8988T (cell line): ENCODE data around the gene CPSF6.
"Not testable (repeated sequence)": the region's sequence is repeated elsewhere in the genome, so short reads cannot be mapped to it uniquely, and the experiment has no call there.

Experiments used
- DNase-seq: peaks from one replicate; pipeline ENCODE4 v3.0.0; 2011

Gene CPSF6, protein sequence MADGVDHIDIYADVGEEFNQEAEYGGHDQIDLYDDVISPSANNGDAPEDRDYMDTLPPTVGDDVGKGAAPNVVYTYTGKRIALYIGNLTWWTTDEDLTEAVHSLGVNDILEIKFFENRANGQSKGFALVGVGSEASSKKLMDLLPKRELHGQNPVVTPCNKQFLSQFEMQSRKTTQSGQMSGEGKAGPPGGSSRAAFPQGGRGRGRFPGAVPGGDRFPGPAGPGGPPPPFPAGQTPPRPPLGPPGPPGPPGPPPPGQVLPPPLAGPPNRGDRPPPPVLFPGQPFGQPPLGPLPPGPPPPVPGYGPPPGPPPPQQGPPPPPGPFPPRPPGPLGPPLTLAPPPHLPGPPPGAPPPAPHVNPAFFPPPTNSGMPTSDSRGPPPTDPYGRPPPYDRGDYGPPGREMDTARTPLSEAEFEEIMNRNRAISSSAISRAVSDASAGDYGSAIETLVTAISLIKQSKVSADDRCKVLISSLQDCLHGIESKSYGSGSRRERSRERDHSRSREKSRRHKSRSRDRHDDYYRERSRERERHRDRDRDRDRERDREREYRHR

GRCh38 chr12:69239352-69239921 is at the start of gene CPSF6:
TSS of gene CPSF6 (plus strand) at chr12:69239569. CDS start at chr12:69239647, 78 bp downstream.
- peak; percentile 76 for DNase-seq

- no peak for DNase-seq
These were observed 42.8 kb upstream of the CPSF6 start for GRCh38 chr12:69196302-69197288.

DNA sequence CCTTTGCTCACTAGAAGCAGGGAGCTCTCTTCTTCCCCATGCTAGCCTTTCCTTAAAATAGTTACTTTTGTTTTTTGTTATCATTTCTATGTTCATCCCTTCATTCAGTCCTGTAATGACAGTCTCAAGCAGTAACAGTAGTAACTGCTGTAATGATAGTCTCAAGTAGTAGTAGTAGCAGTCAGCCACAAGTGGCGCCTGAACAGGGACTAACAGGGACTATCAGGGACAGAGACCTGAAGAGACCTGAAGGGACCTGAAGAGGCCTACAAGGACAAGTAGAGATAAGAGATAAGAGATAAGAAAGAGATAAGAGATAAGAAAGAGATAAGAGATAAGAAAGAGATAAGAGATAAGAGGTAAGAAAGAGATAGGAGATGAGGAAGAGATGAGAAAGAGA is 39.4 kb upstream of the CPSF6 start:
- DNase-seq: not testable (repeated sequence)

- DNase-seq: no peak
These were observed 35.2 kb upstream of the CPSF6 start for GRCh38 chr12:69204191-69204590.

- DNase-seq: no peak
These were observed 28.7 kb upstream of the CPSF6 start for GRCh38 chr12:69210661-69211060.

DNA sequence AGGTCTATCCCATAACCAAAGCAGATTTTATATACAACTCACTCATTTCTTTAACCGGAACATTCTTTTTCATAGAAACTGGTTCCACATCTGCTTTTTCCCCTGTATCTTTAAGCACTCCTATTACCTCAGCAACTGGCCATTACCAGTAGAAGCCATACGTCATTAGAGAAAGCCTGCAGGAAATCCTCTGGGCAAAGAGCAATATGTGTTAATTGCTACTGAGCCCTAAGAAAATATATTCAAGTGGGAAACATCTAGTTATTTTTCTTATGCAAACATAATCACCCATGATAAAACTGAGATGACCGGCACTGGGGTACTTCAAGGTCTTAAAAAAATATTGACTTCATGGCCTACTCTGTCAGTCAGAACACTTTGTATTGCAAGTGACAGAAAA is 28.2 kb upstream of the CPSF6 start:
- no peak for DNase-seq

DNA sequence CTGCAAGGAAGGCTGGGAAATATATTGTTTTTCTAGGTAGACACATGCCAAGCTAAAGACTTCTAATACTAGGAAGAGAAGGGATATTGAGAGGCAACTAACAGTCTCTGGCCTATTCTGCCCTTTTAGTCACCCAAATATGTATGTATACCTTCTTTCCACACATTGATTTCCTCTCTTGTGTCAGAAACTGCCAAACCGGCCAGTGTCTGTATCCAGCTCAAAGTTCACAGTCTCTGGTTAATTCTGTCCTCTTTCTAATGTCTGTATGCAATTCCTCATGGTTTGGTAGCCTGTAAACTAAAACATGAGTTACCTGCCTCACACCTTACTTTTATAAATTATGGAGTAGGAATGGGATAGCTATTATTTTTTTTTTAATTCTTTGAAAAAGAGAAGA is 25.2 kb upstream of the CPSF6 start:
- DNase-seq: no peak

GRCh38 chr12:69225251-69225910 is 14.0 kb upstream of the CPSF6 start:
- no peak for DNase-seq

- DNase-seq: no peak
These were observed 7.9 kb upstream of the CPSF6 start for GRCh38 chr12:69231479-69231878.

DNA sequence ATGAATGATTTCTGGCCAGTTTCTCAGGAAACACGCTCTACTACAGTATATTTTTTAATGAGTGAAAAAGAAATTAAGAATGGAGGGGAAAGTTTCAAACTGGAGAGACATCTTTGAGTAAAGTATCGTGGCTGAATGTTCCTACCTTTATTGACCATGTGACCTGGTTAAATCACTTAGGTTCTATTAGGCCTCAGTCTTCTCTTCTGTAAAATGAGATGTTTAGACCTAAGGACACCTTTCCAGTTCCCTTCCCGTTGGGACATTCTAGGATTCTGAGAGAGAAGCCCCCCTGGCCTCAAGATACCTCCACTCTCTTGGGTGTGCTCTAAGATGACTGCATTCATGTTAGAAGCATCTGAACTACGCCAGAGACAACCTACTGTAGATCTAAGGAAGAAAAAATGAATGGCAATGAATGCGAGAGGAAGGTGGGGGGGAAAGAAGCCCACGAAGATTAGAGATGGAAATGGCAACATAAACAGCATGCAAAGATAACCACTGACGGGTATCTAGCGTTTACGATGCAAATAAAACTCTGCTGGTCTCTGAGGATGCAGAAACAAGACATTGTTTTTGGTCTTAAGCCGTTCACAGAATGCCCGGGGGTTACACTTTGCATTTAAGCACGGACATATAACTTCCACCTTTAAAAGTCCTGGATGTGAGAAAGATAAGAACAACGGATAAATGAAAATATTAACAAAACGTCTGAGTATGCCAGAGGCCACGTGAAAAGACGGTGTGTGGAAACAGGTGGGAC is 599 bp upstream of the CPSF6 start:
- DNase-seq: no peak

- DNase-seq: no peak
These were observed 707 bp downstream of the CPSF6 start for GRCh38 chr12:69239922-69240630.

- DNase-seq: no peak
These were observed 1.2 kb downstream of the CPSF6 start for GRCh38 chr12:69240631-69240995.

GRCh38 chr12:69241438-69242092 is 2.2 kb downstream of the CPSF6 start:
- DNase-seq: no peak

DNA sequence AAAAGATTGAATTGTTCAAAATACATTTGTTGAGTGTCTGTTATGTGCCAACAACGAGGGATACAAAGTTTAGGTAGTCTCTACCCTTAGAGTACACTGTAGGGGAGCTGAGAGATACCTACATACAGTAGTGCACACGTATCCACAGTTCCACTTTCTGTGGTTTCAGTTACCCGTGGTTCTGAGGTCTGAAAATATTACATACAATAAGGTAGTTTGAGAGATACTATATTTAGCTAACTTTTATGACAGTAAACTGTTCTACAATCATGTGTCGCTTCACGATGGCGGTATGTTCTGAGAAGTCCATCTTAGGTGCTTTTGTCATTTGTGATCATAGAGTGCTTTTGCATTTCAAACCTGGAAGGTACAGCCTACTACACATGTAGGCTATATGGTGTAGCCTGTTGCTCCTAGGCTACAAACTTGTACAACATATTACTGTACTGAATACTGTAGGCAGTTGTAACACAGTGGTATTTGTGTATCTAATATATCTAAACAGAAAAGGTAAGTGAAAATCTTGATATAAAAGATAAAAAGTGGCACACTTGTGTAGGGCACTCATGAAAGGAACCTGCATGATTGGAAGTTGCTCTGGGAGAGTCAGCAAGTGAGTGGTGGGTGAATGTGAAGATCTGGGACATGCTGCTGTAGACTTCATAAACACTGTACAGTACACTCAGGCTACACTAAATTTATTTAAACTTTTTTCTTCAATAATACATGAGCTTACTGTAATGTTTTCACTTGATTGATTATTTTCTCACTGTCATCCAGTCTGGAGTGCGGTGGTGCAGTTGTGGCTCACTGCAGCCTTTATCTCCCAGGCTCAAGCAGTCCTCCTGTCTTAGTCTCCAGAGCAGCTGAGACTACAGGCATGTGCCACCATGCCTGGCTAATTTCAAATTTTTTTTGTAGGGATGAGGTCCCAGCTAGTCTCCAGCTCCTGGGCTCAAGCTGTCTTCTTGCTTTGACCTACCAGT is 4.0 kb downstream of the CPSF6 start:
- DNase-seq: no peak

GRCh38 chr12:69247268-69248018 is 8.1 kb downstream of the CPSF6 start:
- DNase-seq: no peak

DNA sequence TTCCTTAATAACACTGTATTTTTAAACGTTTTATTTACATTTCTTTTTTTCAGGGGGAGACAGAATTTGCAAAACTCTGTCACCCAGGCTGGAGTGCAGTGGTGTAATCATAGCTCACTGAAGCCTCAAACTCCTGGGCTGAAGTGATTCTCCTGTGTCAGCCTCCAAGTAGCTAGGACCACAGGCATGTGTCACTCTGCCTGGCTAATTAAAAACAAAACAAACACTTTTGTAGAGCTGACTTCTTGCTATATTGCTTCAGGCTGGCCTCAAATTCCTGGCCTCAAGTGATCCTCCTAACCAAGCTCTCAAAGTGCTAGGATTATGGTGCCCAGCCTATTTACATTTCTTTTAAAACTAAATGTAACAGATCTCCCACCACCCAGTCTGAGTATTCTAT is 12.7 kb downstream of the CPSF6 start:
- DNase-seq: no peak

DNA sequence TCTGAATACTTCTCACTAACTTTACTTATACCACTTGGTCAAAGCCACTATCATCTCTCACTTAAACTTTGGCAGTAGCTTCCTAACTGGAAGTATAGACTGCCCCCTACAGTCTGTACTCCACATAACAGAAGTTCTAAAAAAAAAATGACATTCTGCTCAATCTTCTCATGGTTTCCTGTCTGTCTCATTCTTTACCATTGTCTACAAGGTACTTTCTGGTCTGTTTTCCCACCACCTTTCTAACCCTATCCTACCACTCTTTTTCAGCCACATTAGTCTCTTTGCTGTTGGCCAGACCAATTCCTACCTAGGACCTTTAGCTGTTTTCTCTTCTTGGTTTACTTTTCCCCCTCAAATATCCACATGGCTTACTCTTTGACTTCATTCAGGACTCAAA is 14.7 kb downstream of the CPSF6 start:
- DNase-seq: no peak

GRCh38 chr12:69254862-69255261 is 15.5 kb downstream of the CPSF6 start:
- no peak for DNase-seq

DNA sequence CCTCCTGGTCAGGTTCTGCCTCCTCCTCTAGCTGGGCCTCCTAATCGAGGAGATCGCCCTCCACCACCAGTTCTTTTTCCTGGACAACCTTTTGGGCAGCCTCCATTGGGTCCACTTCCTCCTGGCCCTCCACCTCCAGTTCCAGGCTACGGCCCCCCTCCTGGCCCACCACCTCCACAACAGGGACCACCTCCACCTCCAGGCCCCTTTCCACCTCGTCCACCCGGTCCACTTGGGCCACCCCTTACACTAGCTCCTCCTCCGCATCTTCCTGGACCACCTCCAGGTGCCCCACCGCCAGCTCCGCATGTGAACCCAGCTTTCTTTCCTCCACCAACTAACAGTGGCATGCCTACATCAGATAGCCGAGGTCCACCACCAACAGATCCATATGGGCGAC is 19.3 kb downstream of the CPSF6 start:
- no peak for DNase-seq
